Measurements from ENCODE around the gene SCN10A. TPM values are rescaled to one million over a fixed set of nuclear protein-coding genes. Genes with fewer than 3 reads are reported as not detected.

The SCN10A gene
- total RNA-seq, 1 donor from 2014 or later = not detected

DNA sequence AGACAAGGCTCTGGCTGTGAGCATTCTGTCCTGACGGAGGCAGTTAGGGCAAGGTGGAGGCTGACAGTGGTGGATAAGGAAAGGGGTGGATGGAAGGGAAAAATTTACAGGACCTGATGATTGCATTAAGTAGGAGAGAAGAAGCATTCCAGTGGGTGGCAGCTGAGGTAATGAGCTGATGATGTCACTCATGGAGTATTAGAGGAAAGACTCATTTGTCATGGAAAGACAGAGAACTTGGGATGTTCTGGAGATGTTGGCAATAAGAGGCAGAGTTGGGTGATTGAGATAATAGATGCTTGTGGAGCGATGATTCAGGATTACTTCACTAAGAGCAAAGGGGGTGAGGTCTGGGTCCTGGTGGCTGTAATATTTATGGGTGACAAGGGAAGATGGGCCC lies 102.9 kb downstream of the SCN10A start:
- no peaks in the 10 kb centered on the region for H3K36me3 Mint-ChIP-seq (ENCODE audit: unreplicated experiment)
- H3K4me1 Mint-ChIP-seq (ENCODE audit: low read depth, unreplicated experiment) = no peaks in the 10 kb centered on the region
- no peak overlapping the region for H3K27ac Mint-ChIP-seq (ENCODE audit: unreplicated experiment)
- peaks cover 8% of the 10 kb centered on the region for H3K9me3 Mint-ChIP-seq (ENCODE audit: unreplicated experiment)
- H3K4me3 Mint-ChIP-seq (ENCODE audit: unreplicated experiment) = no peak overlapping the region
- peaks cover 6% of the 10 kb centered on the region for H3K27me3 Mint-ChIP-seq (ENCODE audit: unreplicated experiment)
- no peak for TF ChIP-seq CTCF (IDR thresholded peaks at IDR 0.05; ENCODE audit: partially characterized antibody, unreplicated experiment)
- no peak for DNase-seq

DNA sequence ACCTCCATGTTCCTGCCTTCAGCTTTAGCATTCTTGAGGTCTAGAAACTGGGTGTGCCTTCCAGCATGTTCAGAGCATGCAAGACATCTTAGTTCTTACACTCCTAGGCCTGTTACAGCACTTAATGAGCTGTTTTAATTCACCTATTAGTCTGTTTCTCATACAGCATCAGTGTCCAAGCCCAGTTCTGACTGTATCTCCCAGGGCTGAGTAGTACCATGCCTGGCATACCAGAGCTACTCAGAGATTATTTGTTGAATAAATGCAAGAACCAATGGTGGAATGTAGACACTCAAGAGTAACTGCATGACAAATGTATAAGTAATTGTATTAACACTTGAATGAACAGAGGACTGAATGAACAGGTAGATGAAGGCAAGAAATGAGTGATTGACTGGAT lies 104.7 kb downstream of the SCN10A start:
- DNase-seq = no peak
- no peak overlapping the region for H3K4me3 Mint-ChIP-seq (ENCODE audit: unreplicated experiment)
- peaks cover 8% of the 10 kb centered on the region for H3K9me3 Mint-ChIP-seq (ENCODE audit: unreplicated experiment)
- no peak for TF ChIP-seq CTCF (IDR thresholded peaks at IDR 0.05; ENCODE audit: partially characterized antibody, unreplicated experiment)
- no peaks in the 10 kb centered on the region for H3K36me3 Mint-ChIP-seq (ENCODE audit: unreplicated experiment)
- H3K4me1 Mint-ChIP-seq (ENCODE audit: low read depth, unreplicated experiment) = no peaks in the 10 kb centered on the region
- no peak overlapping the region for H3K27ac Mint-ChIP-seq (ENCODE audit: unreplicated experiment)
- H3K27me3 Mint-ChIP-seq (ENCODE audit: unreplicated experiment) = peaks cover 6% of the 10 kb centered on the region

DNA sequence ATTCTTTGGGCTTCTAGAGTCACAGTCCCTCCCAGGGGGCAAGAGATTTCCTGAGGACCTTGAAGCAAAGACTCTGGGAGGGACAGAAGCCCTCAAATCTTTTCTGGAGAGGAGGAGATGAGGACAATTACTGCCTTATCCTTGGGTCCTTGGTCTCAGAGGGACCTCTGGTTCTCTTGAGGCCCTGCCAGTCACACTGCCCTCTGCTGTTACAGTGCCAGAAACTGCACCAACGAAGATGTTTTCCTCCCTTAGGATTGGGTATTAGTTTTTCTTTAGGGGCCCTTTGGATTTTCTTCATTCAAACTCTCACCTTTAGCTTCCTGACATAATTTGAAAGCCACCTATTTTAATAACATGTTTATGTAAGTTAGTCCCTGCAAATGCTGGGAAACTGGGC lies 108.3 kb downstream of the SCN10A start:
- H3K4me3 Mint-ChIP-seq (ENCODE audit: unreplicated experiment) = no peak overlapping the region
- H3K9me3 Mint-ChIP-seq (ENCODE audit: unreplicated experiment) = peaks cover 3% of the 10 kb centered on the region
- H3K4me1 Mint-ChIP-seq (ENCODE audit: low read depth, unreplicated experiment) = no peaks in the 10 kb centered on the region
- H3K36me3 Mint-ChIP-seq (ENCODE audit: unreplicated experiment) = no peaks in the 10 kb centered on the region
- DNase-seq = no peak
- TF ChIP-seq CTCF (IDR thresholded peaks at IDR 0.05; ENCODE audit: partially characterized antibody, unreplicated experiment) = no peak
- no peak overlapping the region for H3K27ac Mint-ChIP-seq (ENCODE audit: unreplicated experiment)
- H3K27me3 Mint-ChIP-seq (ENCODE audit: unreplicated experiment) = peaks cover 3% of the 10 kb centered on the region

- H3K9me3 Mint-ChIP-seq (ENCODE audit: unreplicated experiment) = peaks cover 3% of the 10 kb centered on the region
- H3K27ac Mint-ChIP-seq (ENCODE audit: unreplicated experiment) = no peak overlapping the region
- H3K4me1 Mint-ChIP-seq (ENCODE audit: low read depth, unreplicated experiment) = no peaks in the 10 kb centered on the region
- TF ChIP-seq CTCF (IDR thresholded peaks at IDR 0.05; ENCODE audit: partially characterized antibody, unreplicated experiment) = no peak
- H3K4me3 Mint-ChIP-seq (ENCODE audit: unreplicated experiment) = no peak overlapping the region
- H3K27me3 Mint-ChIP-seq (ENCODE audit: unreplicated experiment) = peaks cover 3% of the 10 kb centered on the region
- no peaks in the 10 kb centered on the region for H3K36me3 Mint-ChIP-seq (ENCODE audit: unreplicated experiment)
- no peak for DNase-seq
Observed at GRCh38 chr3:38706961-38707360, 109.1 kb downstream of the SCN10A start.

GRCh38 chr3:38702231-38702630 lies 113.8 kb downstream of the SCN10A start:
- H3K4me1 Mint-ChIP-seq (ENCODE audit: low read depth, unreplicated experiment) = peaks cover 3% of the 10 kb centered on the region
- TF ChIP-seq CTCF (IDR thresholded peaks at IDR 0.05; ENCODE audit: partially characterized antibody, unreplicated experiment) = no peak
- no peaks in the 10 kb centered on the region for H3K36me3 Mint-ChIP-seq (ENCODE audit: unreplicated experiment)
- DNase-seq = no peak
- H3K4me3 Mint-ChIP-seq (ENCODE audit: unreplicated experiment) = no peak overlapping the region
- no peak overlapping the region for H3K27ac Mint-ChIP-seq (ENCODE audit: unreplicated experiment)
- no peaks in the 10 kb centered on the region for H3K9me3 Mint-ChIP-seq (ENCODE audit: unreplicated experiment)
- peaks cover 4% of the 10 kb centered on the region for H3K27me3 Mint-ChIP-seq (ENCODE audit: unreplicated experiment)

Measured in glutamatergic neuron (in vitro differentiated cells).